BE2C (cell line): ENCODE results near the gene PPAN.

ENCODE experiments used
- DNase-seq: peaks from one replicate; pipeline ENCODE4 v3.0.0-alpha.2; 2020
- H3K27me3 ChIP-seq: fragments of 250-450 bp; sonication (Bioruptor Pico); 2 replicates; pipeline ENCODE4 v1.5.1; 2020; ENCODE audit warnings: mild to moderate bottlenecking
- H3K36me3 ChIP-seq: fragments of 250-450 bp; sonication (Bioruptor Pico); 2 replicates; pipeline ENCODE4 v1.5.1; 2020; ENCODE audit warnings: mild to moderate bottlenecking
- H3K4me1 ChIP-seq: fragments of 250-450 bp; sonication (Bioruptor Pico); 2 replicates; pipeline ENCODE4 v1.5.1; 2020
- H3K4me3 ChIP-seq: 2 replicates; pipeline ENCODE4 v1.5.1; 2011; ENCODE audit warnings: low read depth, low read length
- H3K9me3 ChIP-seq: fragments of 250-450 bp; sonication (Bioruptor Pico); 2 replicates; pipeline ENCODE4 v1.5.1; 2020
- TF ChIP-seq, protein P1 (sequence below): IDR thresholded peaks from 2 replicates; pipeline ENCODE4 v1.5.1; 2012; ENCODE audit warnings: mild to moderate bottlenecking, low read depth, low read length

PPAN gene

DNA sequence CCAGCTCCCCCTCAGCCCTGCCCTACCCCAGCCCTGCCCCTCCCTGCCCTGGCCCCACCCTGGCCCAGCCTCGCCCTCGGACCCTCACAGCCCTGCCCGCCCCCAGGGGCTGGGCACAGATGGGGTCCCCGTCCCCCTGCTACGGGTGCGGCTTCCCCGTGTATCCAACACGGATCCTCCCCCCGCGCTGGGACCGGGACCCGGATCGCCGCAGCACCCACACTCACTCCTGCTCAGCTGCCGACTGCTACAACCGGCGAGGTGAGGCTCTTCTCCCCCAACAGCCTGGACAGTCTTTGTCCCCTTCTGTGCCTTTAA lies 14.8 kb upstream of the PPAN start:
- Histone ChIP-seq H3K4me1 (peaks cover 1% of the 10 kb centered on the region; the same call in 1 of the 2 replicates), H3K27me3 (peaks cover 6% of the 10 kb centered on the region), H3K4me3 (no peak overlapping the region), H3K36me3 (no peaks in the 10 kb centered on the region), H3K9me3 (peaks cover 8% of the 10 kb centered on the region)
- no peak for DNase-seq
- TF ChIP-seq, protein P1, sequence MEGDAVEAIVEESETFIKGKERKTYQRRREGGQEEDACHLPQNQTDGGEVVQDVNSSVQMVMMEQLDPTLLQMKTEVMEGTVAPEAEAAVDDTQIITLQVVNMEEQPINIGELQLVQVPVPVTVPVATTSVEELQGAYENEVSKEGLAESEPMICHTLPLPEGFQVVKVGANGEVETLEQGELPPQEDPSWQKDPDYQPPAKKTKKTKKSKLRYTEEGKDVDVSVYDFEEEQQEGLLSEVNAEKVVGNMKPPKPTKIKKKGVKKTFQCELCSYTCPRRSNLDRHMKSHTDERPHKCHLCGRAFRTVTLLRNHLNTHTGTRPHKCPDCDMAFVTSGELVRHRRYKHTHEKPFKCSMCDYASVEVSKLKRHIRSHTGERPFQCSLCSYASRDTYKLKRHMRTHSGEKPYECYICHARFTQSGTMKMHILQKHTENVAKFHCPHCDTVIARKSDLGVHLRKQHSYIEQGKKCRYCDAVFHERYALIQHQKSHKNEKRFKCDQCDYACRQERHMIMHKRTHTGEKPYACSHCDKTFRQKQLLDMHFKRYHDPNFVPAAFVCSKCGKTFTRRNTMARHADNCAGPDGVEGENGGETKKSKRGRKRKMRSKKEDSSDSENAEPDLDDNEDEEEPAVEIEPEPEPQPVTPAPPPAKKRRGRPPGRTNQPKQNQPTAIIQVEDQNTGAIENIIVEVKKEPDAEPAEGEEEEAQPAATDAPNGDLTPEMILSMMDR: no peak

GRCh38 chr19:10091895-10092641 lies 14.1 kb upstream of the PPAN start:
- TF ChIP-seq, protein P1: no peak
- no peak for DNase-seq

GRCh38 chr19:10092648-10093294 lies 13.4 kb upstream of the PPAN start:
- Histone ChIP-seq H3K9me3 (peaks cover 13% of the 10 kb centered on the region), H3K4me3 (no peak overlapping the region), H3K36me3 (no peaks in the 10 kb centered on the region), H3K4me1 (peaks cover 2% of the 10 kb centered on the region; the same call in 1 of the 2 replicates), H3K27me3 (no peaks in the 10 kb centered on the region)
- TF ChIP-seq, protein P1: no peak
- DNase-seq: no peak

More at GRCh38 chr19:10091895-10092641, 14.1 kb upstream of the PPAN start:
- Histone ChIP-seq H3K4me1 (peaks cover 2% of the 10 kb centered on the region; the same call in 1 of the 2 replicates), H3K36me3 (no peaks in the 10 kb centered on the region), H3K9me3 (peaks cover 13% of the 10 kb centered on the region), H3K4me3 (no peak overlapping the region), H3K27me3 (peaks cover under 1% of the 10 kb centered on the region; the same call in 1 of the 2 replicates)

- H3K36me3 ChIP-seq: no peaks in the 10 kb centered on the region
- no peaks in the 10 kb centered on the region for H3K27me3 ChIP-seq
- H3K4me3 ChIP-seq: no peak overlapping the region
- peaks cover 2% of the 10 kb centered on the region; the same call in 1 of the 2 replicates for H3K4me1 ChIP-seq
- H3K9me3 ChIP-seq: peaks cover 13% of the 10 kb centered on the region
- DNase-seq: no peak
- TF ChIP-seq, protein P1: no peak
Observed at GRCh38 chr19:10093295-10094186, 12.6 kb upstream of the PPAN start.

- Histone ChIP-seq H3K4me1 (peaks cover 2% of the 10 kb centered on the region; the same call in 1 of the 2 replicates), H3K4me3 (no peak overlapping the region), H3K36me3 (no peaks in the 10 kb centered on the region), H3K27me3 (no peaks in the 10 kb centered on the region), H3K9me3 (peaks cover 13% of the 10 kb centered on the region)
- TF ChIP-seq, protein P1: no peak
- DNase-seq: no peak
Observed at GRCh38 chr19:10095622-10095947, 10.6 kb upstream of the PPAN start.
